Liver (tissue), 9 donors: ENCODE measurements around the gene EIF4H. TPM values are rescaled to one million over a fixed set of nuclear protein-coding genes. Genes with fewer than 3 reads are reported as not detected.
"Not testable (repeated sequence)": the region's sequence is repeated elsewhere in the genome, so short reads cannot be mapped to it uniquely, and the experiment has no call there.

Experiments
- DNase-seq: peaks from one replicate; pipeline ENCODE4 v3.0.0-alpha.2; 2017; ENCODE audit warnings: low spot score
- H3K27ac ChIP-seq, 2 donors: one replicate each; pipeline ENCODE4 v1.7.0; 2013; ENCODE audit warnings: inconsistent platforms in 2 of 2, low read length in 2 of 2, control low read depth in 1 of 2, low read depth in 1 of 2, mild to moderate bottlenecking in 1 of 2
- H3K27me3 ChIP-seq, 4 donors: one replicate each; pipeline versions ENCODE4 v1.6.1 to v1.7.0; 2013; ENCODE audit warnings: low read length in 3 of 4, inconsistent platforms in 1 of 4, mild to moderate bottlenecking in 1 of 4, moderate library complexity in 1 of 4; ENCODE audit not compliant: control insufficient read depth in 4 of 4, insufficient read depth in 4 of 4
- H3K36me3 ChIP-seq, 4 donors: one replicate each; pipeline versions ENCODE4 v1.6.1 to v1.7.0; 2013; ENCODE audit warnings: low read length in 3 of 4, mild to moderate bottlenecking in 3 of 4, low read depth in 1 of 4, moderate library complexity in 1 of 4; ENCODE audit not compliant: control insufficient read depth in 4 of 4, insufficient read depth in 3 of 4
- H3K4me1 ChIP-seq, 4 donors: one replicate each; pipeline versions ENCODE4 v1.6.1 to v1.7.0; 2013; ENCODE audit warnings: low read length in 3 of 4, mild to moderate bottlenecking in 3 of 4, moderate library complexity in 1 of 4; ENCODE audit not compliant: control insufficient read depth in 4 of 4, insufficient read depth in 4 of 4
- H3K4me3 ChIP-seq, 3 donors: one replicate each; pipeline versions ENCODE4 v1.6.1 to v1.7.0; 2013; ENCODE audit warnings: low read length in 3 of 3, control low read depth in 1 of 3, low read depth in 1 of 3, mild to moderate bottlenecking in 1 of 3
- H3K9ac ChIP-seq, 2 donors: one replicate each; pipeline ENCODE4 v1.7.0; 2013; ENCODE audit warnings: low read length in 2 of 2, mild to moderate bottlenecking in 2 of 2, moderate library complexity in 2 of 2, control low read depth in 1 of 2, low read depth in 1 of 2
- H3K9me3 ChIP-seq, 4 donors: one replicate each; pipeline versions ENCODE4 v1.6.1 to v1.7.0; 2013; ENCODE audit warnings: low read length in 3 of 4; ENCODE audit not compliant: control insufficient read depth in 4 of 4
- CTCF ChIP-seq: fragments of 150-350 bp; IDR thresholded peaks from 2 replicates; pipeline ENCODE4 v1.5.1; 2017; ENCODE audit warnings: improper control_type of control experiment, low read depth, low read length; ENCODE audit not compliant: missing input control
- EGR1 ChIP-seq, 2 donors: IDR thresholded peaks; 2 replicates each; pipeline ENCODE4 v1.6.1; 2016 to 2018; ENCODE audit warnings: antibody characterized with exemption in 2 of 2, low read depth in 2 of 2
- FOXA1 ChIP-seq: IDR thresholded peaks from 2 replicates; pipeline ENCODE4 v1.6.1; 2016; ENCODE audit warnings: antibody characterized with exemption
- FOXA2 ChIP-seq: IDR thresholded peaks from 2 replicates; pipeline ENCODE4 v1.6.1; 2016; ENCODE audit warnings: antibody characterized with exemption
- GABPA ChIP-seq, 2 donors: IDR thresholded peaks in 1 of 2; conservative IDR thresholded peaks in 1 of 2; 2 replicates each; pipeline ENCODE4 v1.6.1; 2016; ENCODE audit warnings: antibody characterized with exemption in 2 of 2, mild to moderate bottlenecking in 1 of 2, moderate library complexity in 1 of 2
- HNF4A ChIP-seq, 2 donors: conservative IDR thresholded peaks; 2 replicates each; pipeline ENCODE4 v1.6.1; 2016; ENCODE audit warnings: antibody characterized with exemption in 2 of 2, mild to moderate bottlenecking in 2 of 2
- HNF4G ChIP-seq: IDR thresholded peaks from 2 replicates; pipeline ENCODE4 v1.6.1; 2016; ENCODE audit warnings: antibody characterized with exemption
- JUND ChIP-seq, 2 donors: IDR thresholded peaks; 2 replicates each; pipeline ENCODE4 v1.6.1; 2016; ENCODE audit warnings: antibody characterized with exemption in 2 of 2
- MAX ChIP-seq: IDR thresholded peaks from 2 replicates; pipeline ENCODE4 v1.6.1; 2016; ENCODE audit warnings: antibody characterized with exemption
- NR2F2 ChIP-seq: IDR thresholded peaks from 2 replicates; pipeline ENCODE4 v1.6.1; 2016; ENCODE audit warnings: antibody characterized with exemption
- RAD21 ChIP-seq, 2 donors: IDR thresholded peaks; 2 replicates each; pipeline ENCODE4 v1.6.1; 2016; ENCODE audit warnings: antibody characterized with exemption in 2 of 2, mild to moderate bottlenecking in 2 of 2
- REST ChIP-seq: IDR thresholded peaks from 2 replicates; pipeline ENCODE4 v1.6.1; 2016; ENCODE audit warnings: antibody characterized with exemption, mild to moderate bottlenecking
- RXRA ChIP-seq, 2 donors: IDR thresholded peaks; 2 replicates each; pipeline ENCODE4 v1.6.1; 2017 to 2018; ENCODE audit warnings: antibody characterized with exemption in 2 of 2, mild to moderate bottlenecking in 1 of 2
- TAF1 ChIP-seq: conservative IDR thresholded peaks from 2 replicates; pipeline ENCODE4 v1.6.1; 2016; ENCODE audit warnings: antibody characterized with exemption, mild to moderate bottlenecking
- YY1 ChIP-seq: IDR thresholded peaks from 2 replicates; pipeline ENCODE4 v1.6.1; 2016; ENCODE audit warnings: antibody characterized with exemption, mild to moderate bottlenecking
- WGBS: extraction: QIAGEN DNeasy Blood & Tissue Kit; methylation state at CpG from one replicate; pipeline ENCODE4 v1.1.7; 2013; 5-methylcytosine and 5-hydroxymethylcytosine counted together
- polyA plus RNA-seq, 2 donors: library from polyadenylated mRNA; stranded (reverse) in 1 of 2; unstranded in 1 of 2; fragments of 200-250 nt in 1 of 2; fragments of >200 nt in 1 of 2; fragmentation: Nextera tagmentation in 1 of 2; extraction: Ambion mirVana in 1 of 2; gene quantifications; one replicate each; pipeline versions ENCODE4 v1.2.1 to v1.2.3, GENCODE V29; 2013 to 2015
- total RNA-seq, 2 donors: library from RNA; depleted of rRNA; stranded (reverse); fragments of >200 nt; gene quantifications; one replicate each; pipeline ENCODE4 v1.2.3, GENCODE V29; 2014
- TF ChIP-seq, protein P1 (sequence below): IDR thresholded peaks from 2 replicates; pipeline ENCODE4 v1.6.1; 2016; ENCODE audit warnings: antibody characterized with exemption
- TF ChIP-seq, protein P2 (sequence below): IDR thresholded peaks from 2 replicates; pipeline ENCODE4 v1.6.1; 2016; ENCODE audit warnings: antibody characterized with exemption
- donor health status: healthy.
- donor health status: healthy.
- donor health status: healthy.
- donor health status: healthy.
- donor health status: healthy.

The EIF4H gene
- total and polyA plus RNA-seq, 4 donors = 81.6 to 166 (median 152) TPM

DNA sequence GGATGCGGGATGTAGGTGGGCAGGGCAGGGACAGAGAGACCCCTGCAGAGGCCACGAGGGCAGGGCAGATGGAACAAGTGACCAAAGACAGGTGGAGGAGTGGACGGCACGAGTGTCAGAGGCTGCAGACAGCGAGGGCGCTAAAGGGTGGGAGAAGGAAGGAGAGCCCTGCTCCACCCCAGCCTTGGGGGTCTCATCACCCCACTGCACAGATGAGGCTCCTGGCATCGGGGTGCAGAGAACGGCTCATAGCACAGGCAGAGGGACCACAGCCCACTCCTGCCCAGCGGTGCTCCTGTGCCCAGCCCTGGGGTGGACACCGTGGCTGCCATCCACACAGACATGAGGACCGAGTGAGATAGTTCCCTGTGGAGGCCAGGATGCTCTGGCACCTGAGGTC, 33.4 kb downstream of the EIF4H start:
- TF ChIP-seq GABPA (IDR thresholded peaks at IDR 0.05 in 1 of 2, conservative IDR thresholded peaks at IDR 0.05 in 1 of 2) = no peak
- no peak for TF ChIP-seq YY1
- TF ChIP-seq, protein P1, sequence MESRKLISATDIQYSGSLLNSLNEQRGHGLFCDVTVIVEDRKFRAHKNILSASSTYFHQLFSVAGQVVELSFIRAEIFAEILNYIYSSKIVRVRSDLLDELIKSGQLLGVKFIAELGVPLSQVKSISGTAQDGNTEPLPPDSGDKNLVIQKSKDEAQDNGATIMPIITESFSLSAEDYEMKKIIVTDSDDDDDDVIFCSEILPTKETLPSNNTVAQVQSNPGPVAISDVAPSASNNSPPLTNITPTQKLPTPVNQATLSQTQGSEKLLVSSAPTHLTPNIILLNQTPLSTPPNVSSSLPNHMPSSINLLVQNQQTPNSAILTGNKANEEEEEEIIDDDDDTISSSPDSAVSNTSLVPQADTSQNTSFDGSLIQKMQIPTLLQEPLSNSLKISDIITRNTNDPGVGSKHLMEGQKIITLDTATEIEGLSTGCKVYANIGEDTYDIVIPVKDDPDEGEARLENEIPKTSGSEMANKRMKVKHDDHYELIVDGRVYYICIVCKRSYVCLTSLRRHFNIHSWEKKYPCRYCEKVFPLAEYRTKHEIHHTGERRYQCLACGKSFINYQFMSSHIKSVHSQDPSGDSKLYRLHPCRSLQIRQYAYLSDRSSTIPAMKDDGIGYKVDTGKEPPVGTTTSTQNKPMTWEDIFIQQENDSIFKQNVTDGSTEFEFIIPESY = no peak
- TF ChIP-seq RXRA (IDR thresholded peaks at IDR 0.05) = no peak
- TF ChIP-seq FOXA1 = no peak
- WGBS = 92% methylated on average over 11 of the region's 11 CpGs
- peaks cover 0 to 8% (median 0%) of the 10 kb centered on the region in 4 donors for H3K4me1 ChIP-seq

GRCh38 chr7:74208241-74208640, 34.1 kb downstream of the EIF4H start:
- H3K9me3 ChIP-seq, DNase-seq, H3K27me3 ChIP-seq, H3K4me3 ChIP-seq, H3K9ac ChIP-seq, H3K4me1 ChIP-seq, H3K36me3 ChIP-seq, H3K27ac ChIP-seq: not testable (repeated sequence)
- 95% methylated on average over 7 of the region's 7 CpGs for WGBS

More for the DNA sequence above, 33.4 kb downstream of the EIF4H start:
- no peak overlapping the region for H3K4me3 ChIP-seq
- H3K27ac ChIP-seq = no peak overlapping the region
- no peak overlapping the region for H3K9ac ChIP-seq
- H3K9me3 ChIP-seq = no peaks in the 10 kb centered on the region
- no peaks in the 10 kb centered on the region for H3K27me3 ChIP-seq
- no peak for DNase-seq
- H3K36me3 ChIP-seq = no peaks in the 10 kb centered on the region

GRCh38 chr7:74212661-74213060, 38.5 kb downstream of the EIF4H start:
- no peak overlapping the region for H3K9ac ChIP-seq
- WGBS = 91% methylated on average over 11 of the region's 11 CpGs
- no peak for DNase-seq

More at GRCh38 chr7:74212661-74213060, 38.5 kb downstream of the EIF4H start:
- Histone ChIP-seq H3K36me3 (no peaks in the 10 kb centered on the region), H3K27me3 (no peaks in the 10 kb centered on the region), H3K4me1 (peaks cover 3 to 14% (median 8%) of the 10 kb centered on the region in 4 donors), H3K27ac (no peak overlapping the region), H3K4me3 (no peak overlapping the region), H3K9me3 (no peaks in the 10 kb centered on the region)
- TF ChIP-seq, protein P1 = no peak
- TF ChIP-seq RXRA (IDR thresholded peaks at IDR 0.05) = no peak
- no peak for TF ChIP-seq FOXA2
- TF ChIP-seq YY1 = no peak
- no peak for TF ChIP-seq NR2F2
- TF ChIP-seq REST = no peak
- TF ChIP-seq JUND (IDR thresholded peaks at IDR 0.05) = no peak
- no peak for TF ChIP-seq TAF1
- no peak for TF ChIP-seq CTCF
- no peak for TF ChIP-seq EGR1 (IDR thresholded peaks at IDR 0.05; ENCODE audit: low read depth in 2 of 2)
- no peak for TF ChIP-seq HNF4A (conservative IDR thresholded peaks at IDR 0.05)
- no peak for TF ChIP-seq RAD21 (IDR thresholded peaks at IDR 0.05)
- TF ChIP-seq FOXA1 = no peak
- no peak for TF ChIP-seq GABPA (IDR thresholded peaks at IDR 0.05 in 1 of 2, conservative IDR thresholded peaks at IDR 0.05 in 1 of 2)
- TF ChIP-seq MAX = no peak
- no peak for TF ChIP-seq HNF4G
- TF ChIP-seq, protein P2, sequence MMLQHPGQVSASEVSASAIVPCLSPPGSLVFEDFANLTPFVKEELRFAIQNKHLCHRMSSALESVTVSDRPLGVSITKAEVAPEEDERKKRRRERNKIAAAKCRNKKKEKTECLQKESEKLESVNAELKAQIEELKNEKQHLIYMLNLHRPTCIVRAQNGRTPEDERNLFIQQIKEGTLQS = no peak
